MM.1S (cell line): ENCODE data around the gene LPIN1.

Source experiments
- DNase-seq: peaks from one replicate; pipeline ENCODE4 v3.0.0-alpha.2; 2015
- H2AFZ ChIP-seq: fragments of 300-600 bp; sonication (generic); 2 replicates; pipeline ENCODE4 v1.6.0; 2016; ENCODE audit warnings: antibody characterized with exemption, low read length
- H3F3A ChIP-seq: fragments of 300-600 bp; sonication (generic); 2 replicates; pipeline ENCODE4 v1.6.1; 2016; ENCODE audit warnings: mild to moderate bottlenecking, antibody characterized with exemption, low read length, moderate library complexity, mixed read lengths; ENCODE audit not compliant: insufficient read depth
- H3K27ac ChIP-seq: fragments of 300-600 bp; sonication (generic); 2 replicates; pipeline ENCODE4 v1.5.1; 2016; ENCODE audit warnings: mild to moderate bottlenecking, low read length
- H3K27me3 ChIP-seq: fragments of 300-600 bp; sonication (generic); replicated peaks from 2 replicates; pipeline ENCODE4 v1.6.0; 2016; ENCODE audit warnings: low read length; ENCODE audit not compliant: insufficient read depth
- H3K36me3 ChIP-seq: fragments of 300-600 bp; sonication (generic); replicated peaks from 2 replicates; pipeline ENCODE4 v1.6.1; 2016; ENCODE audit warnings: mild to moderate bottlenecking, low read length, mixed read lengths; ENCODE audit not compliant: insufficient read depth
- H3K4me1 ChIP-seq: fragments of 300-600 bp; sonication (generic); 2 replicates; pipeline ENCODE4 v1.6.1; 2016; ENCODE audit warnings: low read length, mixed read lengths
- H3K4me2 ChIP-seq: fragments of 300-600 bp; sonication (generic); 2 replicates; pipeline ENCODE4 v1.6.0; 2016; ENCODE audit warnings: low read depth, low read length
- H3K4me3 ChIP-seq: fragments of 300-600 bp; sonication (generic); 2 replicates; pipeline ENCODE4 v1.5.1; 2016; ENCODE audit warnings: low read length, mixed read lengths
- H3K79me2 ChIP-seq: fragments of 300-600 bp; sonication (generic); 2 replicates; pipeline ENCODE4 v1.6.1; 2016; ENCODE audit warnings: mixed run types, low read length, mixed read lengths
- H3K9ac ChIP-seq: fragments of 300-600 bp; sonication (generic); 2 replicates; pipeline ENCODE4 v1.6.1; 2016; ENCODE audit warnings: low read length, mixed read lengths
- H3K9me2 ChIP-seq: fragments of 300-600 bp; sonication (generic); replicated peaks from 2 replicates; pipeline ENCODE4 v1.6.1; 2016; ENCODE audit warnings: mild to moderate bottlenecking, low read length, mixed read lengths; ENCODE audit not compliant: insufficient read depth
- H3K9me3 ChIP-seq: fragments of 300-600 bp; sonication (generic); replicated peaks from 2 replicates; pipeline ENCODE4 v1.6.1; 2016; ENCODE audit warnings: mild to moderate bottlenecking, low read length, mixed read lengths; ENCODE audit not compliant: insufficient read depth
- H4K20me1 ChIP-seq: fragments of 300-600 bp; sonication (generic); 2 replicates; pipeline ENCODE4 v1.6.1; 2016; ENCODE audit warnings: mild to moderate bottlenecking, low read length, moderate library complexity, mixed read lengths; ENCODE audit not compliant: insufficient read depth
- CTCF ChIP-seq: fragments of 300-600 bp; sonication (generic); IDR thresholded peaks from 2 replicates; pipeline ENCODE4 v1.5.1; 2016; ENCODE audit warnings: antibody characterized with exemption, low read length, mixed read lengths
- EZH2 ChIP-seq: fragments of 300-600 bp; sonication (generic); optimal IDR thresholded peaks from 2 replicates; pipeline ENCODE3; 2017; ENCODE audit warnings: low read depth, mild to moderate bottlenecking, antibody characterized with exemption, low read length, mixed read lengths
- EZH2phosphoT487 ChIP-seq: fragments of 300-600 bp; sonication (generic); IDR thresholded peaks from 2 replicates; pipeline ENCODE4 v1.6.1; 2018; ENCODE audit warnings: antibody characterized with exemption, low read length

LPIN1 gene

GRCh38 chr2:11876889-11877288, 130.5 kb downstream of the LPIN1 start:
- Histone ChIP-seq H3K27ac (no peak overlapping the region), H3K9me3 (no peaks in the 10 kb centered on the region), H3K4me3 (no peak overlapping the region), H3K9me2 (no peaks in the 10 kb centered on the region), H4K20me1 (no peaks in the 10 kb centered on the region), H3K36me3 (no peaks in the 10 kb centered on the region), H3K9ac (no peak overlapping the region), H3K4me2 (no peak overlapping the region), H3K27me3 (no peaks in the 10 kb centered on the region), H3K4me1 (no peaks in the 10 kb centered on the region), H3F3A (no peaks in the 10 kb centered on the region), H3K79me2 (no peaks in the 10 kb centered on the region), H2AFZ (no peak overlapping the region)
- DNase-seq = no peak
- TF ChIP-seq EZH2 = no peak
- no peak for TF ChIP-seq CTCF
- no peak for TF ChIP-seq EZH2phosphoT487
